NB4 (cell line): ENCODE data around the gene SMDT1.
A peak's percentile ranks its signal among the peaks of the same experiment; 100 is the strongest.

Experiments
- DNase-seq: peaks from one replicate; pipeline ENCODE4 v3.0.0; 2010; ENCODE audit warnings: low read depth
- H3K4me3 ChIP-seq: one replicate; pipeline ENCODE4 v1.5.1; 2011; ENCODE audit warnings: mild to moderate bottlenecking, low read depth, low read length, moderate library complexity
- CTCF ChIP-seq: IDR thresholded peaks from one replicate; pipeline ENCODE4 v1.5.1; 2012; ENCODE audit warnings: low read depth, low read length
- MAX ChIP-seq: IDR thresholded peaks from 2 replicates; pipeline ENCODE4 v1.6.1; 2011; ENCODE audit warnings: low read depth, low read length
- MYC ChIP-seq: IDR thresholded peaks from 2 replicates; pipeline ENCODE4 v1.6.1; 2011; ENCODE audit warnings: low read depth, low read length
- POLR2A ChIP-seq: IDR thresholded peaks from 2 replicates; pipeline ENCODE4 v1.6.1; 2011; ENCODE audit warnings: mild to moderate bottlenecking; ENCODE audit not compliant: insufficient read length; ENCODE audit errors: extremely low read depth

Gene SMDT1

GRCh38 chr22:42079319-42080251 lies at the start of gene SMDT1:
SMDT1 (plus strand) TSS chr22:42079700; CDS start chr22:42079769, 69 bp downstream.
- TF ChIP-seq POLR2A = peak; percentile 59
- TF ChIP-seq MYC = peak; percentile 55
- peak; percentile 65 for TF ChIP-seq MAX
- no peak for TF ChIP-seq CTCF
- H3K4me3 ChIP-seq = peak within 1 kb of the TSS; percentile 93
- peak; percentile 98 for DNase-seq

- no peak for TF ChIP-seq POLR2A
- no peak for TF ChIP-seq MYC
- TF ChIP-seq MAX = no peak
- TF ChIP-seq CTCF = no peak
These were observed 46.0 kb upstream of the SMDT1 start for GRCh38 chr22:42033263-42034181.

GRCh38 chr22:42035256-42035655 lies 44.2 kb upstream of the SMDT1 start:
- TF ChIP-seq POLR2A (no peak), MAX (no peak), CTCF (no peak), MYC (no peak)
- H3K4me3 ChIP-seq = no peak overlapping the region
- DNase-seq = no peak

More at GRCh38 chr22:42033263-42034181, 46.0 kb upstream of the SMDT1 start:
- peak; percentile 13 for DNase-seq
- no peak overlapping the region for H3K4me3 ChIP-seq

GRCh38 chr22:42039271-42039670 lies 40.2 kb upstream of the SMDT1 start:
- no peak overlapping the region for H3K4me3 ChIP-seq
- TF ChIP-seq CTCF = no peak
- no peak for TF ChIP-seq MYC
- TF ChIP-seq POLR2A = no peak
- TF ChIP-seq MAX = no peak
- no peak for DNase-seq

GRCh38 chr22:42041784-42042183 lies 37.7 kb upstream of the SMDT1 start:
- TF ChIP-seq MAX = no peak
- no peak overlapping the region for H3K4me3 ChIP-seq
- no peak for DNase-seq
